Measurements from ENCODE around the gene OR4C45.
"Not testable (repeated sequence)": the region's sequence is repeated elsewhere in the genome, so short reads cannot be mapped to it uniquely, and the experiment has no call there.

Gene OR4C45

GRCh38 chr11:50032574-50032973, at the start of gene OR4C45:
OR4C45 (plus strand) TSS chr11:50032874.
- no peak for DNase-seq (ENCODE audit: low read depth)

GRCh38 chr11:49995565-49995964, 37.1 kb upstream of the OR4C45 start:
- no peak for DNase-seq (ENCODE audit: low read depth)

GRCh38 chr11:50030193-50030592, 2.5 kb upstream of the OR4C45 start:
- DNase-seq (ENCODE audit: low read depth) = no peak

GRCh38 chr11:50036239-50036638, 3.6 kb downstream of the OR4C45 start:
- DNase-seq (ENCODE audit: low read depth) = not testable (repeated sequence)

- DNase-seq (ENCODE audit: low read depth) = no peak
These were observed 4.6 kb downstream of the OR4C45 start for GRCh38 chr11:50037251-50037650.

- DNase-seq (ENCODE audit: low read depth) = no peak
These were observed 12.0 kb downstream of the OR4C45 start for GRCh38 chr11:50044647-50045046.

- not testable (repeated sequence) for DNase-seq (ENCODE audit: low read depth)
These were observed 30.4 kb downstream of the OR4C45 start for GRCh38 chr11:50063056-50063455.

- DNase-seq (ENCODE audit: low read depth) = no peak
These were observed 37.7 kb downstream of the OR4C45 start for GRCh38 chr11:50070389-50070788.

GRCh38 chr11:50071584-50072225, 39.0 kb downstream of the OR4C45 start:
- no peak for DNase-seq (ENCODE audit: low read depth)

GRCh38 chr11:50072226-50073112, 39.8 kb downstream of the OR4C45 start:
- no peak for DNase-seq (ENCODE audit: low read depth)

- DNase-seq (ENCODE audit: low read depth) = no peak
These were observed 40.7 kb downstream of the OR4C45 start for GRCh38 chr11:50073113-50074105.

GRCh38 chr11:50074161-50074560, 41.5 kb downstream of the OR4C45 start:
- DNase-seq (ENCODE audit: low read depth) = no peak

GRCh38 chr11:50075856-50076255, 43.2 kb downstream of the OR4C45 start:
- no peak for DNase-seq (ENCODE audit: low read depth)

GRCh38 chr11:50077526-50077925, 44.9 kb downstream of the OR4C45 start:
- DNase-seq (ENCODE audit: low read depth) = no peak

- no peak for DNase-seq (ENCODE audit: low read depth)
These were observed 45.3 kb downstream of the OR4C45 start for GRCh38 chr11:50078001-50078400.

- not testable (repeated sequence) for DNase-seq (ENCODE audit: low read depth)
These were observed 46.3 kb downstream of the OR4C45 start for GRCh38 chr11:50078946-50079345.

- DNase-seq (ENCODE audit: low read depth) = no peak
These were observed 47.6 kb downstream of the OR4C45 start for GRCh38 chr11:50080256-50080655.
